ENCODE measurements around the gene OS9.

OS9 gene

GRCh38 chr12:57739914-57740538 is 46.1 kb downstream of the OS9 start:
- H3K27ac ChIP-seq = no peak overlapping the region
- POLR2A ChIA-PET (ENCODE audit: low non-redundant PET) = no interaction called here
- DNase-seq (ENCODE audit: low spot score) = no peak
- CTCF ChIA-PET = interaction anchor here (0.5 to 0.7 kb wide), 3 partner anchors 13 to 54 kb away, joined by 3 read pairs; no protein-coding TSS in a partner anchor
- TF ChIP-seq CTCF (conservative IDR thresholded peaks at IDR 0.05; ENCODE audit: low read depth) = no peak

GRCh38 chr12:57740656-57741412 is 46.9 kb downstream of the OS9 start:
- CTCF ChIA-PET = interaction anchor here (0.5 to 0.7 kb wide), 4 partner anchors 14 to 55 kb away, joined by 3 read pairs; no protein-coding TSS in a partner anchor
- H3K27ac ChIP-seq = no peak overlapping the region
- POLR2A ChIA-PET (ENCODE audit: low non-redundant PET) = no interaction called here
- TF ChIP-seq CTCF (conservative IDR thresholded peaks at IDR 0.05; ENCODE audit: low read depth) = no peak
- DNase-seq (ENCODE audit: low spot score) = no peak

GRCh38 chr12:57741413-57741789 is 47.5 kb downstream of the OS9 start:
- no peak overlapping the region for H3K27ac ChIP-seq
- ChIA-PET POLR2A (ENCODE audit: low non-redundant PET) (interaction anchor here (0.6 kb wide), 1 partner anchor 52 kb away, joined by 3 read pairs; no protein-coding TSS in a partner anchor), CTCF (no interaction called here)
- no peak for TF ChIP-seq CTCF (conservative IDR thresholded peaks at IDR 0.05; ENCODE audit: low read depth)
- DNase-seq (ENCODE audit: low spot score) = no peak

- no peak for TF ChIP-seq CTCF (conservative IDR thresholded peaks at IDR 0.05; ENCODE audit: low read depth)
- no peak for DNase-seq (ENCODE audit: low spot score)
- no peak overlapping the region for H3K27ac ChIP-seq
- ChIA-PET POLR2A (ENCODE audit: low non-redundant PET) (interaction anchor here (0.5 to 0.6 kb wide), 2 partner anchors 51 to 219 kb away, joined by 3 read pairs; no protein-coding TSS in a partner anchor), CTCF (interaction anchor here (0.7 kb wide), 1 partner anchor 185 kb away, joined by 3 read pairs; no protein-coding TSS in a partner anchor)
These were observed 48.2 kb downstream of the OS9 start for GRCh38 chr12:57741844-57742738.

GRCh38 chr12:57743769-57744168 is 49.8 kb downstream of the OS9 start:
- CTCF ChIA-PET = interaction anchor here (0.7 to 2.5 kb wide), 2 partner anchors 18 to 43 kb away, joined by 4 to 14 read pairs; no protein-coding TSS in a partner anchor

More at GRCh38 chr12:57743769-57744168, 49.8 kb downstream of the OS9 start:
- TF ChIP-seq CTCF (conservative IDR thresholded peaks at IDR 0.05; ENCODE audit: low read depth) = no peak
- no peak overlapping the region for H3K27ac ChIP-seq
- no peak for DNase-seq (ENCODE audit: low spot score)
- POLR2A ChIA-PET (ENCODE audit: low non-redundant PET) = no interaction called here

Measured in RWPE1 (cell line).